ENCODE data around the gene MAML1.

The MAML1 gene

GRCh38 chr5:179749857-179750508 is 17.4 kb downstream of the MAML1 start:
- no peak for TF ChIP-seq CTCF (IDR thresholded peaks at IDR 0.05; ENCODE audit: control insufficient read depth, insufficient read depth, low read depth, low read length, missing control alignments)
- no peak overlapping the region for H3K4me3 ChIP-seq (ENCODE audit: control insufficient read depth, low read depth, low read length)
- no peak for DNase-seq (ENCODE audit: low read depth)

GRCh38 chr5:179753971-179754370 is 21.3 kb downstream of the MAML1 start:
- no peak overlapping the region for H3K4me3 ChIP-seq (ENCODE audit: control insufficient read depth, low read depth, low read length)
- DNase-seq (ENCODE audit: low read depth) = no peak
- no peak for TF ChIP-seq CTCF (IDR thresholded peaks at IDR 0.05; ENCODE audit: control insufficient read depth, insufficient read depth, low read depth, low read length, missing control alignments)

GRCh38 chr5:179755022-179755421 is 22.4 kb downstream of the MAML1 start:
- no peak overlapping the region for H3K4me3 ChIP-seq (ENCODE audit: control insufficient read depth, low read depth, low read length)
- no peak for DNase-seq (ENCODE audit: low read depth)
- no peak for TF ChIP-seq CTCF (IDR thresholded peaks at IDR 0.05; ENCODE audit: control insufficient read depth, insufficient read depth, low read depth, low read length, missing control alignments)

GRCh38 chr5:179758955-179759354 is 26.3 kb downstream of the MAML1 start:
- no peak overlapping the region for H3K4me3 ChIP-seq (ENCODE audit: control insufficient read depth, low read depth, low read length)

GRCh38 chr5:179759581-179760551 is 27.2 kb downstream of the MAML1 start:
- H3K4me3 ChIP-seq (ENCODE audit: control insufficient read depth, low read depth, low read length) = no peak overlapping the region
- no peak for DNase-seq (ENCODE audit: low read depth)
- no peak for TF ChIP-seq CTCF (IDR thresholded peaks at IDR 0.05; ENCODE audit: control insufficient read depth, insufficient read depth, low read depth, low read length, missing control alignments)

More at GRCh38 chr5:179758955-179759354, 26.3 kb downstream of the MAML1 start:
- TF ChIP-seq CTCF (IDR thresholded peaks at IDR 0.05; ENCODE audit: control insufficient read depth, insufficient read depth, low read depth, low read length, missing control alignments) = no peak
- no peak for DNase-seq (ENCODE audit: low read depth)

GRCh38 chr5:179762079-179762780 is 29.6 kb downstream of the MAML1 start:
- no peak overlapping the region for H3K4me3 ChIP-seq (ENCODE audit: control insufficient read depth, low read depth, low read length)
- DNase-seq (ENCODE audit: low read depth) = peak; percentile 63
- no peak for TF ChIP-seq CTCF (IDR thresholded peaks at IDR 0.05; ENCODE audit: control insufficient read depth, insufficient read depth, low read depth, low read length, missing control alignments)
